Mesendoderm (in vitro differentiated cells): ENCODE results near the gene RILPL2.
"Not testable (repeated sequence)": the region's sequence is repeated elsewhere in the genome, so short reads cannot be mapped to it uniquely, and the experiment has no call there.

Experiments
- DNase-seq: peaks from one replicate; pipeline ENCODE4 v3.0.0; 2013
- H2AK5ac ChIP-seq: 2 replicates; pipeline ENCODE4 v1.6.1; 2013; ENCODE audit warnings: low read length, inconsistent platforms
- H2BK120ac ChIP-seq: 2 replicates; pipeline ENCODE4 v1.6.1; 2013; ENCODE audit warnings: low read depth, mild to moderate bottlenecking, low read length, moderate library complexity, mixed read lengths
- H2BK15ac ChIP-seq: replicated peaks from 2 replicates; pipeline ENCODE4 v1.6.1; 2013; ENCODE audit warnings: low read depth, mild to moderate bottlenecking, moderate library complexity
- H2BK5ac ChIP-seq: 2 replicates; pipeline ENCODE4 v1.6.1; 2013; ENCODE audit warnings: low read length, inconsistent platforms
- H3K18ac ChIP-seq: 2 replicates; pipeline ENCODE4 v1.6.1; 2013; ENCODE audit warnings: mild to moderate bottlenecking, low read length, mixed read lengths
- H3K23ac ChIP-seq: one replicate; pipeline ENCODE4 v1.6.1; 2013; ENCODE audit warnings: low read length
- H3K27ac ChIP-seq: 2 replicates; pipeline ENCODE4 v1.5.1; 2013; ENCODE audit warnings: low read depth, mild to moderate bottlenecking, inconsistent platforms, low read length, moderate library complexity
- H3K27me3 ChIP-seq: 2 replicates; pipeline ENCODE4 v1.6.1; 2013; ENCODE audit warnings: low read length, control low read depth, mild to moderate bottlenecking, inconsistent platforms; ENCODE audit not compliant: insufficient read depth, poor library complexity
- H3K36me3 ChIP-seq: 2 replicates; pipeline ENCODE4 v1.6.1; 2013; ENCODE audit warnings: low read length, inconsistent platforms; ENCODE audit not compliant: control insufficient read depth, insufficient read depth
- H3K4ac ChIP-seq: one replicate; pipeline ENCODE4 v1.6.1; 2013; ENCODE audit warnings: low read depth, mild to moderate bottlenecking, low read length, moderate library complexity
- H3K4me1 ChIP-seq: 2 replicates; pipeline ENCODE4 v1.6.1; 2013; ENCODE audit warnings: low read depth, low read length, inconsistent platforms; ENCODE audit not compliant: control insufficient read depth
- H3K4me2 ChIP-seq: 2 replicates; pipeline ENCODE4 v1.6.1; 2013; ENCODE audit warnings: low read length
- H3K4me3 ChIP-seq: 2 replicates; pipeline ENCODE4 v1.5.1; 2013; ENCODE audit warnings: mild to moderate bottlenecking, low read length
- H3K56ac ChIP-seq: one replicate; pipeline ENCODE4 v1.6.1; 2013; ENCODE audit warnings: low read length
- H3K79me1 ChIP-seq: 2 replicates; pipeline ENCODE4 v1.6.1; 2013; ENCODE audit warnings: low read length, inconsistent platforms
- H3K79me2 ChIP-seq: 2 replicates; pipeline ENCODE4 v1.6.1; 2013; ENCODE audit warnings: mild to moderate bottlenecking, low read length; ENCODE audit not compliant: control insufficient read depth, insufficient read depth
- H3K9ac ChIP-seq: 2 replicates; pipeline ENCODE4 v1.6.1; 2013; ENCODE audit warnings: low read length, inconsistent platforms
- H4K5ac ChIP-seq: one replicate; pipeline ENCODE4 v1.6.1; 2013; ENCODE audit warnings: low read length
- H4K8ac ChIP-seq: one replicate; pipeline ENCODE4 v1.6.1; 2013; ENCODE audit warnings: low read depth, mild to moderate bottlenecking, control low read depth, low read length, moderate library complexity
- WGBS: extraction: QIAGEN DNeasy Blood & Tissue Kit; methylation state at CpG from one replicate; pipeline ENCODE4 v1.1.7; 2013; ENCODE audit warnings: low lambda C conversion rate, missing lambda C conversion rate; ENCODE audit not compliant: insufficient coverage; ENCODE audit errors: extremely low coverage; 5-methylcytosine and 5-hydroxymethylcytosine counted together

Gene RILPL2

GRCh38 chr12:123407934-123408333, 28.6 kb downstream of the RILPL2 start:
- not testable (repeated sequence) for H3K23ac ChIP-seq, H3K79me2 ChIP-seq, H3K4me1 ChIP-seq, H4K8ac ChIP-seq, H3K56ac ChIP-seq, H3K36me3 ChIP-seq, H3K27ac ChIP-seq, H3K4me2 ChIP-seq, H2AK5ac ChIP-seq, H2BK15ac ChIP-seq, H3K18ac ChIP-seq, H3K4me3 ChIP-seq, H2BK120ac ChIP-seq, H2BK5ac ChIP-seq, H3K79me1 ChIP-seq, H3K4ac ChIP-seq, DNase-seq, H3K9ac ChIP-seq, H4K5ac ChIP-seq, H3K27me3 ChIP-seq
- no CpG with 5 or more reads among the region's 15 CpGs for WGBS

DNA sequence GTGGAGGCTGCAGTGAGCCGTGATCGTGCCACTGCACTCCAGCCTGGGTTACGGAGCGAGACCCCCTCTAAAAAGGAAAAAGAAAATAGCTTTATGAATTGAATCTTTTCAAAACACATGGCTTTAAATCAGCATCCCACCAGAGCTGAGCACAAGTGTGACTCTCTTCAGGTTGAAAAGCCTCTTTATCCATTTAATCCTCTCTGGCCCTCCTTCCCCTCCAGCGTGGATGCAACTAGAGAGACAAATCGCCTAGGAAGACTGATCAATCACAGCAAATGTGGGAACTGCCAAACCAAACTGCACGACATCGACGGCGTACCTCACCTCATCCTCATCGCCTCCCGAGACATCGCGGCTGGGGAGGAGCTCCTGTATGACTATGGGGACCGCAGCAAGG, 29.2 kb downstream of the RILPL2 start:
- H3K27me3 ChIP-seq, H3K23ac ChIP-seq, H3K56ac ChIP-seq, H3K4ac ChIP-seq, H3K4me1 ChIP-seq, H3K4me3 ChIP-seq, H4K8ac ChIP-seq, H3K36me3 ChIP-seq, DNase-seq, H4K5ac ChIP-seq, H3K18ac ChIP-seq, H3K79me1 ChIP-seq, H3K9ac ChIP-seq, H3K4me2 ChIP-seq, H3K27ac ChIP-seq, H2BK120ac ChIP-seq, H2BK5ac ChIP-seq, H3K79me2 ChIP-seq, H2AK5ac ChIP-seq, H2BK15ac ChIP-seq: not testable (repeated sequence)
- WGBS: no CpG with 5 or more reads among the region's 15 CpGs

GRCh38 chr12:123404581-123404980, 31.9 kb downstream of the RILPL2 start:
- H3K4me3 ChIP-seq: no peak overlapping the region
- no peak overlapping the region for H3K9ac ChIP-seq
- peaks cover 6% of the 10 kb centered on the region for H3K36me3 ChIP-seq
- H2AK5ac ChIP-seq: no peak overlapping the region
- no peak overlapping the region for H3K23ac ChIP-seq
- no peak overlapping the region for H4K5ac ChIP-seq
- no peaks in the 10 kb centered on the region for H3K79me2 ChIP-seq
- H3K4me1 ChIP-seq: no peaks in the 10 kb centered on the region
- H3K27me3 ChIP-seq: no peaks in the 10 kb centered on the region
- no peak overlapping the region for H2BK15ac ChIP-seq
- no CpG with 5 or more reads among the region's 9 CpGs for WGBS
- H3K79me1 ChIP-seq: no peaks in the 10 kb centered on the region
- H2BK5ac ChIP-seq: no peak overlapping the region
- H4K8ac ChIP-seq: no peak overlapping the region
- H3K56ac ChIP-seq: no peak overlapping the region
- DNase-seq: no peak
- no peak overlapping the region for H3K4me2 ChIP-seq
- H2BK120ac ChIP-seq: no peak overlapping the region
- no peak overlapping the region for H3K18ac ChIP-seq
- no peak overlapping the region for H3K27ac ChIP-seq
- H3K4ac ChIP-seq: no peak overlapping the region

GRCh38 chr12:123401753-123402683, 34.5 kb downstream of the RILPL2 start:
- Histone ChIP-seq H3K36me3 (peaks cover 9% of the 10 kb centered on the region), H3K23ac (no peak overlapping the region), H3K18ac (no peak overlapping the region), H3K9ac (no peak overlapping the region), H2BK15ac (no peak overlapping the region), H4K5ac (no peak overlapping the region), H3K27me3 (no peaks in the 10 kb centered on the region), H2BK5ac (no peak overlapping the region), H3K4me1 (no peaks in the 10 kb centered on the region), H3K56ac (peak overlapping the region; percentile 3), H2AK5ac (no peak overlapping the region), H3K4ac (no peak overlapping the region), H3K79me2 (peaks cover 3% of the 10 kb centered on the region), H3K79me1 (peaks cover 8% of the 10 kb centered on the region), H3K4me3 (no peak overlapping the region), H3K4me2 (no peak overlapping the region), H2BK120ac (no peak overlapping the region), H4K8ac (no peak overlapping the region), H3K27ac (no peak overlapping the region)
- peak; percentile 58 for DNase-seq
- WGBS: no CpG with 5 or more reads among the region's 15 CpGs

DNA sequence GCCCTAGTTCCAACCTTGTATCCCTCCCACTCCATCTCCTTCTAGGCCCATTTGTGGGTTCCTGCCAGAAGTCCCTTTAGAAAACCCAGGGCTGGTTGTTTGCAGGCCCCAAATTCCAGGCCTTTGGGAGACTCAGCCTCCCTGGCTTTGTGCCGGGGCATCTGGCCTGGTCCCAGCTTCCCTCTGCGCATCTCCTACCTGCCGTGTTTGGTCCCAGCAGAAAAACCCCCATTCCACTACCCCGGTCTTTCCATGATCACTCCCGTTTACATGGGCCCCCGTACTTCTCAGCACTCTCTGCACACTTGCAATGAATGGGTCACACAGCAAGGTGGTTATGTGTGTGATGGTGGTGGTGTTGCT, 37.2 kb downstream of the RILPL2 start:
- WGBS: no CpG with 5 or more reads among the region's 6 CpGs
- no peak overlapping the region for H2BK15ac ChIP-seq

More for the DNA sequence above, 37.2 kb downstream of the RILPL2 start:
- Histone ChIP-seq H3K9ac (no peak overlapping the region), H2AK5ac (no peak overlapping the region), H4K8ac (no peak overlapping the region), H2BK120ac (no peak overlapping the region), H3K4me2 (no peak overlapping the region), H3K36me3 (peaks cover 16% of the 10 kb centered on the region), H2BK5ac (no peak overlapping the region), H3K56ac (no peak overlapping the region), H3K18ac (no peak overlapping the region), H3K4me3 (no peak overlapping the region), H3K79me1 (peaks cover 10% of the 10 kb centered on the region), H3K4me1 (no peaks in the 10 kb centered on the region), H3K4ac (no peak overlapping the region), H4K5ac (no peak overlapping the region), H3K23ac (no peak overlapping the region), H3K27me3 (no peaks in the 10 kb centered on the region), H3K79me2 (peaks cover 3% of the 10 kb centered on the region), H3K27ac (no peak overlapping the region)
- no peak for DNase-seq
